GM12801 (cell line): ENCODE results near the gene SV2B.

ENCODE experiments used
- TF ChIP-seq, protein P1 (sequence below): IDR thresholded peaks from one replicate; pipeline ENCODE4 v1.5.1; 2011; ENCODE audit warnings: control low read depth; ENCODE audit not compliant: insufficient read length; ENCODE audit errors: extremely low read depth

SV2B gene

DNA sequence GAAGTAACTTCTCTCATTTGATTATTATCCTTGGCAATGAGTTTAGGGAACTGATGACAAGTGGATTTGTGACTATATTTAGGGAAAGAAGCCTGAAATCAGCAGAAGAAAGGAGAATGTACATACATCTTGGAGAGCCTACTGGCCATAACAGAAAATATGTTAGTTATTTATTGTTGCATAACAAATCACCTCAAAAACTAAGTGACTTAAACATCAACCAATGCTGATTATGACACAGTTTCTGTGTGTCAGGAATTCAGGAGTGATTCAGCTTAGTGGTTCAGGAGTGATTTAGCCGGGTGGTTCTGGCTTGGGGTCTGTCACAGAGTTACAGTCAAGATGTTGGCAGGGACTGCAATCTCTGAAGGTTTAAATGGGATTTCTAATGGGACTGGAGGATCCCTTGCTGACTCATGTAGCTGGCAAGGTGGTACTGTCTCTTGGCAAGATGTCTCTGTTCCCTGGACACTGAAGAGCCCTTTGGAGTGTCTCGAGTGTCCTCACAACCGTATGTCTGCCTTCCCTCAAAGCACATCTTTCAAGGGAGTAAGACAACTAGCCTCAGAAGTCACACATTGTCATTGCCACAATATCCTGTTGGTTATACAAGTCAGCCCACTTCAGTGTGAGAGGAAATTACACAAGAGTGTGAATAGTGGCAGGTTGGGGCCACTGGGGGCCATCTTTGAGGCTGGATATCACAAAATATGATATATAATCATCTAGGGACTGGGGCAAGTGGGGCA is 248.9 kb downstream of the SV2B start:
- TF ChIP-seq, protein P1, sequence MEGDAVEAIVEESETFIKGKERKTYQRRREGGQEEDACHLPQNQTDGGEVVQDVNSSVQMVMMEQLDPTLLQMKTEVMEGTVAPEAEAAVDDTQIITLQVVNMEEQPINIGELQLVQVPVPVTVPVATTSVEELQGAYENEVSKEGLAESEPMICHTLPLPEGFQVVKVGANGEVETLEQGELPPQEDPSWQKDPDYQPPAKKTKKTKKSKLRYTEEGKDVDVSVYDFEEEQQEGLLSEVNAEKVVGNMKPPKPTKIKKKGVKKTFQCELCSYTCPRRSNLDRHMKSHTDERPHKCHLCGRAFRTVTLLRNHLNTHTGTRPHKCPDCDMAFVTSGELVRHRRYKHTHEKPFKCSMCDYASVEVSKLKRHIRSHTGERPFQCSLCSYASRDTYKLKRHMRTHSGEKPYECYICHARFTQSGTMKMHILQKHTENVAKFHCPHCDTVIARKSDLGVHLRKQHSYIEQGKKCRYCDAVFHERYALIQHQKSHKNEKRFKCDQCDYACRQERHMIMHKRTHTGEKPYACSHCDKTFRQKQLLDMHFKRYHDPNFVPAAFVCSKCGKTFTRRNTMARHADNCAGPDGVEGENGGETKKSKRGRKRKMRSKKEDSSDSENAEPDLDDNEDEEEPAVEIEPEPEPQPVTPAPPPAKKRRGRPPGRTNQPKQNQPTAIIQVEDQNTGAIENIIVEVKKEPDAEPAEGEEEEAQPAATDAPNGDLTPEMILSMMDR = no peak
